OCI-LY7 (cell line): Measurements from ENCODE around the gene DEDD2. TPM values are rescaled to one million over a fixed set of nuclear protein-coding genes. Genes with fewer than 3 reads are reported as not detected.
A peak's percentile ranks its signal among the peaks of the same experiment; 100 is the strongest.

Experiments
- BruUV-seq: library from RNA; stranded (reverse); fragments of 400-500 nt; replicated peaks from 2 replicates; lab custom pipeline; 2021; lab: Mats Ljungman, UMichigan
- CTCF ChIA-PET: fragments of 300-600 bp; sonication (Branson Sonifier 250); formaldehyde crosslinking; loops from one replicate; lab custom pipeline; 2022; ENCODE audit warnings: antibody characterized with exemption; ENCODE audit not compliant: unreplicated experiment; lab: Charles Lee
- POLR2A ChIA-PET: fragments of 300-600 bp; sonication (Branson Sonifier 250); formaldehyde crosslinking; loops from one replicate; lab custom pipeline; 2022; ENCODE audit warnings: antibody characterized with exemption; lab: Charles Lee
- DNase-seq: peaks from one replicate; pipeline ENCODE4 v3.0.0-alpha.2; 2015; ENCODE audit warnings: low spot score
- H2AFZ ChIP-seq: fragments of 200-600 bp; sonication (generic), shearing (Covaris generic); 2 replicates; pipeline ENCODE4 v1.6.1; 2014; ENCODE audit warnings: mild to moderate bottlenecking, antibody characterized with exemption, low read length, moderate library complexity
- H3K27ac ChIP-seq: fragments of 200-600 bp; sonication (generic); 2 replicates; pipeline ENCODE4 v1.5.1; 2014; ENCODE audit warnings: mixed run types, low read depth, mild to moderate bottlenecking, moderate library complexity, low read length, inconsistent platforms; ENCODE audit not compliant: poor library complexity, severe bottlenecking
- H3K36me3 ChIP-seq: fragments of 200-600 bp; sonication (generic); 2 replicates; pipeline ENCODE4 v1.6.1; 2014; ENCODE audit warnings: mild to moderate bottlenecking, antibody characterized with exemption, low read length, moderate library complexity, mixed read lengths; ENCODE audit not compliant: insufficient read depth
- H3K4me1 ChIP-seq: fragments of 200-600 bp; sonication (generic); 2 replicates; pipeline ENCODE4 v1.5.1; 2014; ENCODE audit warnings: mild to moderate bottlenecking, low read length; ENCODE audit not compliant: insufficient read depth, poor library complexity, severe bottlenecking
- H3K4me2 ChIP-seq: fragments of 200-600 bp; sonication (generic); 2 replicates; pipeline ENCODE4 v1.6.1; 2014; ENCODE audit warnings: mild to moderate bottlenecking, low read length
- H3K4me3 ChIP-seq: fragments of 200-600 bp; sonication (generic); 2 replicates; pipeline ENCODE4 v1.5.1; 2014; ENCODE audit warnings: mild to moderate bottlenecking, low read depth, low read length; ENCODE audit not compliant: poor library complexity, severe bottlenecking
- H3K79me2 ChIP-seq: fragments of 200-600 bp; sonication (generic); 2 replicates; pipeline ENCODE4 v1.6.1; 2016; ENCODE audit warnings: low read depth, mild to moderate bottlenecking, low read length, moderate library complexity, mixed read lengths; ENCODE audit not compliant: insufficient read depth
- H3K9me2 ChIP-seq: fragments of 200-600 bp; sonication (generic); 2 replicates; pipeline ENCODE4 v1.6.1; 2016; ENCODE audit warnings: mild to moderate bottlenecking, low read length, mixed read lengths; ENCODE audit not compliant: insufficient read depth
- H3K9me3 ChIP-seq: fragments of 200-600 bp; sonication (generic); 2 replicates; pipeline ENCODE4 v1.6.1; 2014; ENCODE audit warnings: mild to moderate bottlenecking, mixed run types, low read length, mixed read lengths
- H4K20me1 ChIP-seq: fragments of 200-600 bp; sonication (generic); 2 replicates; pipeline ENCODE4 v1.6.1; 2014; ENCODE audit warnings: mild to moderate bottlenecking, antibody characterized with exemption, low read length, moderate library complexity, mixed read lengths; ENCODE audit not compliant: insufficient read depth
- EZH2phosphoT487 ChIP-seq: fragments of 200-600 bp; sonication (generic); IDR thresholded peaks from 2 replicates; pipeline ENCODE4 v1.6.1; 2018; ENCODE audit warnings: low read depth, borderline replicate concordance, mild to moderate bottlenecking, mixed run types, antibody characterized with exemption, low read length, moderate library complexity, mixed read lengths
- intact Hi-C: fragments of 100-400 bp; cut with micrococcal nuclease; formaldehyde crosslinking; loops from one replicate; pipeline ENCODE4 v1.10.0; 2022; ENCODE audit not compliant: unreplicated experiment
- total RNA-seq, 2 experiments: library from RNA; depleted of rRNA in 1 of 2; stranded (reverse); fragments of >200 nt in 1 of 2; shearing (Covaris generic) in 1 of 2; gene quantifications; 2 replicates each; pipeline ENCODE4 v1.2.3, GENCODE V29; 2014 to 2022
- TF ChIP-seq, protein P1 (sequence below): fragments of 200-600 bp; sonication (generic); conservative IDR thresholded peaks from 2 replicates; pipeline ENCODE4 v1.5.1; 2014; ENCODE audit warnings: mild to moderate bottlenecking, antibody characterized with exemption, low read length, moderate library complexity, mixed read lengths

Gene DEDD2
- total RNA-seq, 2 experiments from 2014 or later: 15.5 to 41.9 TPM

DNA sequence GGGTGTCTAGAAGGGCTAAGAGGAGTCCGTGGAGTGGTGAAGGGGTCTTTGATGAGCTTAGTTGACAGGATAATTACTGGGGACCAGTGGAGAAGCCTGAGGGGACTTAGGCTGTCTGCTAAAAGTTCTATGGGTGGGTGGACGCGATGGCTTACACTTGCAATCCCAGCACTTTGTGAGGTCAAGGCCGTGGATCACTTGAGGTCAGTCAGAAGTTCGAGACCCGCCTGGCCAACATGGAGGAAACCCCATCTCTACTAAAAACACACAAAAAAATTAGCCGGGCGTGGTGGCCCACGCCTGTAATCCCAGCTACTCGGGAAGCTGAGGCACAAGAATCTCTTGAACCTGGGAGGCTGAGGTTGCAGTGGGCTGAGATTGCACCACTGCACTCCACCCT lies 27.8 kb upstream of the DEDD2 start:
- Histone ChIP-seq H3K4me1 (peaks cover 33% of the 10 kb centered on the region), H4K20me1 (no peaks in the 10 kb centered on the region), H3K27ac (peak overlapping the region; percentile 77), H3K4me2 (peak overlapping the region; percentile 59), H3K4me3 (peak overlapping the region; percentile 92), H2AFZ (no peak overlapping the region; the same call in 1 of the 2 replicates), H3K9me3 (no peaks in the 10 kb centered on the region), H3K9me2 (no peaks in the 10 kb centered on the region), H3K36me3 (peaks cover 31% of the 10 kb centered on the region), H3K79me2 (peaks cover 18% of the 10 kb centered on the region)
- intact Hi-C loops: loop anchor here (2.0 kb wide), 1 partner anchor 112 kb away; the partner anchor contains the start of gene POU2F2
- CTCF ChIA-PET: no interaction called here
- BruUV-seq: no TSS peak
- TF ChIP-seq, protein P1, sequence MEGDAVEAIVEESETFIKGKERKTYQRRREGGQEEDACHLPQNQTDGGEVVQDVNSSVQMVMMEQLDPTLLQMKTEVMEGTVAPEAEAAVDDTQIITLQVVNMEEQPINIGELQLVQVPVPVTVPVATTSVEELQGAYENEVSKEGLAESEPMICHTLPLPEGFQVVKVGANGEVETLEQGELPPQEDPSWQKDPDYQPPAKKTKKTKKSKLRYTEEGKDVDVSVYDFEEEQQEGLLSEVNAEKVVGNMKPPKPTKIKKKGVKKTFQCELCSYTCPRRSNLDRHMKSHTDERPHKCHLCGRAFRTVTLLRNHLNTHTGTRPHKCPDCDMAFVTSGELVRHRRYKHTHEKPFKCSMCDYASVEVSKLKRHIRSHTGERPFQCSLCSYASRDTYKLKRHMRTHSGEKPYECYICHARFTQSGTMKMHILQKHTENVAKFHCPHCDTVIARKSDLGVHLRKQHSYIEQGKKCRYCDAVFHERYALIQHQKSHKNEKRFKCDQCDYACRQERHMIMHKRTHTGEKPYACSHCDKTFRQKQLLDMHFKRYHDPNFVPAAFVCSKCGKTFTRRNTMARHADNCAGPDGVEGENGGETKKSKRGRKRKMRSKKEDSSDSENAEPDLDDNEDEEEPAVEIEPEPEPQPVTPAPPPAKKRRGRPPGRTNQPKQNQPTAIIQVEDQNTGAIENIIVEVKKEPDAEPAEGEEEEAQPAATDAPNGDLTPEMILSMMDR: no peak
- TF ChIP-seq EZH2phosphoT487: no peak
- DNase-seq: no peak
- POLR2A ChIA-PET: interaction anchor here (1.2 kb wide), 1 partner anchor 53 kb away, joined by 3 read pairs; no protein-coding TSS in a partner anchor

DNA sequence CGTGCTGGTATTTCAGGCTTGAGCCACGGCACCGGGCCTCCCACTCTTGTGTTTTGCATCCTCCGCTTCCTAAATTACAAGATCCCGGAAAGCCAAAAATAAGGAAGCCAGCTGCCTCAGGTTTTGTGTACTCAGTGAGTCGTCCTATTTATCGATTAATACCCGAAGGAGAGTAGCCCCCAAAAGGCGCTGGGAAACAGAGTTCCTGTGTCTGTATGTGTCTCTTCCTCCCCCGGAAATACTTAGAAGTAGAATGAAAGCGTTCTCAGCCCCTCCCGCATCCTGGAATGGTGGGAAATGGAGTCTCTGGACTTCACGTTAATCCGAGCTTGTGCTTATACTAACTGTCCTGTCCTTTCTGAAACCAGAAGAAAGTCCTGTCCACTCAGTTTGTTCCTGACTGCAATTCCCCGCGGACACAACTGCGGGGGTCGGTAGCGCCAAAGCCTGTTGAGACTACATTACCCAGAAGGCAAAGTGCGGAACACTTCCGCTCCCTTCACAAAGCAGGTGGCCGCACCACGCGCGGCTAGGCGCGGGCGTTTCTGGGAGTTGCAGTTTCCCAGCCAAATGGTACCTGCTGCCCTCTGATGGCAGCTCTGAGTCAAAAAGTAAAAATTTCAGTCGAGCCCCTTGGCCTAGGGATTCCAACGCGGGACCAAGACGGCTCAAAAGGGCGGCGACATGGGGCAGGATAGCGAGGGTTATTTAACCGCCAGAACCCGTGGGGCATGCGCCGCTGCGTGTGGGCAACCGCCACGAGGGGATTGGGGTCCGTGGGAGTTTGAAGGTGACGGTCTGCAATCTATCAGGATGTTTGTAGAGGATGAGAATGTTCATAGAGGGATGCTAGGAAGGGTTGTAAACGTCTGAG lies 27.1 kb upstream of the DEDD2 start:
- DNase-seq: peak; percentile 96
- intact Hi-C loops: loop anchor here (1.0 to 2.0 kb wide), 2 partner anchors 36 to 112 kb away; partner anchors contain the start of gene POU2F2
- Histone ChIP-seq H3K27ac (peak overlapping the region; percentile 77), H3K4me3 (peak overlapping the region; percentile 92), H3K9me2 (no peaks in the 10 kb centered on the region), H3K36me3 (peaks cover 31% of the 10 kb centered on the region; the same call in 1 of the 2 replicates), H3K4me1 (peaks cover 33% of the 10 kb centered on the region), H4K20me1 (no peaks in the 10 kb centered on the region), H3K79me2 (peaks cover 22% of the 10 kb centered on the region), H2AFZ (peak overlapping the region; percentile 75; the same call in 1 of the 2 replicates), H3K9me3 (no peaks in the 10 kb centered on the region), H3K4me2 (peak overlapping the region; percentile 90)
- ChIA-PET POLR2A (interaction anchor here (0.5 to 2.3 kb wide), 3 partner anchors 26 to 129 kb away, joined by 3 to 6 read pairs (median 3); no protein-coding TSS in a partner anchor), CTCF (no interaction called here)
- TF ChIP-seq, protein P1: peak; percentile 81
- TF ChIP-seq EZH2phosphoT487: no peak
- no TSS peak for BruUV-seq
